Activated T-helper 1 cell treated with anti-CD3 and anti-CD28 coated beads, Interleukin-12 subunit alpha, Interleukin-12 subunit beta, Interleukin-2, Interleukin-4 antibody, amounts not matched to agents 30 ng/mL and 10 ng/mL and 1 ng/mL, durations not matched to agents 14 hours and 24 hours and 36 hours (primary cell): Measurements from ENCODE around the gene FOXL1. TPM values are rescaled to one million over a fixed set of nuclear protein-coding genes. Genes with fewer than 3 reads are reported as not detected.

ENCODE experiments used
- DNase-seq: peaks from one replicate; pipeline ENCODE4 v3.0.0; 2021; ENCODE audit warnings: low spot score
- H3K27ac Mint-ChIP-seq: one replicate; pipeline ENCODE4 v1.8.0; 2021; ENCODE audit warnings: mild to moderate bottlenecking, mixed read lengths
- H3K27me3 Mint-ChIP-seq: one replicate; pipeline ENCODE4 v1.8.0; 2022; ENCODE audit warnings: mild to moderate bottlenecking, moderate library complexity, mixed read lengths; ENCODE audit not compliant: insufficient read depth
- H3K36me3 Mint-ChIP-seq: one replicate; pipeline ENCODE4 v1.8.0; 2021; ENCODE audit warnings: low read depth, mixed read lengths
- H3K4me1 Mint-ChIP-seq: one replicate; pipeline ENCODE4 v1.8.0; 2021; ENCODE audit warnings: low read depth, mixed read lengths
- H3K4me3 Mint-ChIP-seq: one replicate; pipeline ENCODE4 v1.8.0; 2021; ENCODE audit warnings: mild to moderate bottlenecking, moderate library complexity, mixed read lengths
- H3K9me3 Mint-ChIP-seq: one replicate; pipeline ENCODE4 v1.8.0; 2021; ENCODE audit warnings: mixed read lengths
- intact Hi-C: fragments of 100-400 bp; cut with micrococcal nuclease; formaldehyde crosslinking; loops from one replicate; pipeline ENCODE4 v1.15.1; 2024
- total RNA-seq: library from RNA; stranded (reverse); gene quantifications from 2 replicates; pipeline ENCODE4 v1.2.3, GENCODE V29; 2022

FOXL1 gene
- total RNA-seq = 0.05 TPM in 1 of 2 replicates, not detected in the other

DNA sequence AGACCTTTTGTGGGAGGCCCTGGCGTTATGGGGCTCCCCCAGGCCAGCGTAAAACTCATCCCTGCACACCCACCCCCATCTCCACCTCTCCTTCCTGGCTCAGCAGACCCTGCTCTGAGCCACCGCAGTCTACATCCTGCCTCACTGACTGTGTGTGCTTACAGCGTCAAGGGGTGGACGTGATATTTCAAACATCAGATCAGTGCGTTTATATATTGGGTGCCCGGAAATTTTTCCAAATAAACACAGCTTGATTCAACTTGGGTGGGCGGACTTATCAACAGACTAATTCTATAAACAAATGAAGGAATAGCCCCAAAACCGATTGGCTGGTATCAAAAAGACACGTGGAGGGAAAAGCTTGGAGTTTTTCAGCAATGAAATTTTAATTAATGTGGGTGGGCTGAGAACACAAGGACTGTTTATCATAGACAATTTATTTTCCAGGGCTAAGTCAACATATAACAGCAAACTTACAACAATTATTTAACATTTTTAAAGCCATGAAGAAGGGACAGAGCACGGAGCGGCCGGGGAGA, at the start of gene FOXL1:
FOXL1 (plus strand) TSS at position 489 of the 539 bp plus-strand sequence. CDS start 175 bp downstream, outside the sequence.
- H3K4me3 Mint-ChIP-seq = peak within 1 kb of the TSS; percentile 47
- H3K36me3 Mint-ChIP-seq = no peaks in the 10 kb centered on the region
- H3K27ac Mint-ChIP-seq = no peak within 1 kb of the TSS
- H3K4me1 Mint-ChIP-seq = peaks cover 5% of the 10 kb centered on the region
- intact Hi-C loops = loop anchor here (5.0 kb wide), 1 partner anchor 294 kb away; no protein-coding TSS in a partner anchor
- DNase-seq = no peak
- no peaks in the 10 kb centered on the region for H3K9me3 Mint-ChIP-seq
- peaks cover 58% of the 10 kb centered on the region for H3K27me3 Mint-ChIP-seq

DNA sequence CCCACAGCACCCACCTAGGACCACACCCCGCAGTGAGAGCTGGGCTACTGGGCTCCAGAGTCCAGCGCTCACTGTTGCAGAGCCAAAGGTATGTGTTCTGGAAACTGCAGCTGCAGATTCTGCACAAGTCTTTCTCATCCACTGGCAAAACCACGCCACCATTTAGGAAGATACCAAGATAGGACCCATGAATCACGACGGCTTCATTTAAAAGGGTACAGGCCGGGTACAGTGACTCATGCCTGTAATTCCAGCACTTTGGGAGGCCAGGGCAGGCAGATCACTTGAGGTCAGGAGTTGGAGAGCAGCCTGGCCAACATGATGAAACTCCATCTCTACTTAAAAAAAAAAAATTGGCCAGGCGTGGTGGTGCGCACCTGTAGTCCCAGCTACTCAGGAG, 49.2 kb upstream of the FOXL1 start:
- no peak for DNase-seq
- Mint-ChIP-seq H3K36me3 (peaks cover 2% of the 10 kb centered on the region), H3K27me3 (no peaks in the 10 kb centered on the region), H3K9me3 (no peaks in the 10 kb centered on the region), H3K4me3 (no peak overlapping the region), H3K27ac (no peak overlapping the region), H3K4me1 (no peaks in the 10 kb centered on the region)
- intact Hi-C loops = no loop called here

DNA sequence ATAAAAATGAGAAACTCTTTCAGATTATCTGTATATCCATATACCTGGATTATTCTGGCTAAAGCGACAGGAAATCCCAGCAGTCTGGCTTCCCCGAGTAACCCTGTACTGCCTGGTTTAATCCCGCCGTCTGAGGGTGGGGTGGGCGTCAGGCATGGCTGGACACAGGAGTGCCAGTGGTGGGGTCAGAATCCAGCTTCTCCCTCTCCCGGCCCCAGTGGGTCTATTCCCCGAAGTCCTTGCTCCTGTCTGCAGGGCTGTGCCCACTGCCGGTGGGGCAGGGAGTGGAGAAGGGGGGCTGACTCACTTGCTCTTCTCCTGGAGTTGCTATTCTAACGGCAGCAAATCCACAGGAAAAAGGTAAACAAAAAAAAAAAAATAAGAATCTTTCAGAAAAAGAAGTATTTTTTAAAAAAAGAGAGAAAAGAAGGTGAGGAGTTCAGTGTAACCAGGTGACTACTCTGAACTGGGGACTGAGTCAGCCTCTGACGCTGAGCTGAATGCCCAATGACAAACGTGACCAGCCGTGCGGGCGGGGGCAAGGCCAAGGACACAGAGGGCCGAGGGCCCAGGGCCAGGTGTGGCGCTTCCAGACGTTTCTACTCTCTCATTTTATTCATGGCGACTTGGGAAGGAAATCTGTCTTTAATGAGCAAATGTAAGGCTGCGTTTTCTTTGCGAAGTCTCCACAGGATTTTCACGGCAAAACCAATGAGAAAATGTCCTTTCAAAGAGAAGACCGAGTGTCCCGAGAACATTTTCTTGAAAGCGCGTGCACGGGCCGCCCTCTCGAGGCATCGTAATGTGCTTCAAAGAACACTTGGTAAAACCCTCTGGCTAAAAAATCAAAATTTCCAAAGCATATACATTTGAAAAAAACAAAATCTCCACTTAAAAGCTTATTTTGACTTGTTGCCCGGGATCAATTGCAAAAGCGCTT, 47.8 kb upstream of the FOXL1 start:
- H3K27me3 Mint-ChIP-seq = no peaks in the 10 kb centered on the region
- intact Hi-C loops = no loop called here
- H3K27ac Mint-ChIP-seq = no peak overlapping the region
- peaks cover 2% of the 10 kb centered on the region for H3K36me3 Mint-ChIP-seq
- no peaks in the 10 kb centered on the region for H3K9me3 Mint-ChIP-seq
- no peak for DNase-seq
- no peaks in the 10 kb centered on the region for H3K4me1 Mint-ChIP-seq
- H3K4me3 Mint-ChIP-seq = no peak overlapping the region

DNA sequence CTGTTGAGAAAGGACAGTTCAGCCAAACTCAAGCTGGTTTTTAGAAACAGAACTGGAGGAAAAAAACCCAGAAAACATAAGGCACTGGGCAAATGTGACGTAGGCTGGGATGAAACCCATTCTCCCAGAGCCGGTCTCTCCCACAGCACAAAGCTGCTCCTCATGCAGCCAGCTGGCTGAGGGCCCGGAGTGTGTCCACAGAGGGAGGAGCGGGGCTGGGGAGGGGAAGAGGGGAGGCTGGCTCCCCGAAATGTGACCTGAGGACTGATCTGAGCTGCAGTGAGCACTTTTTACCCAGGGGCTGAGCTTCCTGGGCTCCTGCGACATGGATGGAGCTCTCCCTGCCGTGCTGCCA, 47.2 kb upstream of the FOXL1 start:
- Mint-ChIP-seq H3K27me3 (no peaks in the 10 kb centered on the region), H3K4me1 (no peaks in the 10 kb centered on the region), H3K36me3 (peaks cover 5% of the 10 kb centered on the region), H3K4me3 (no peak overlapping the region), H3K9me3 (no peaks in the 10 kb centered on the region), H3K27ac (no peak overlapping the region)
- intact Hi-C loops = no loop called here
- DNase-seq = no peak

DNA sequence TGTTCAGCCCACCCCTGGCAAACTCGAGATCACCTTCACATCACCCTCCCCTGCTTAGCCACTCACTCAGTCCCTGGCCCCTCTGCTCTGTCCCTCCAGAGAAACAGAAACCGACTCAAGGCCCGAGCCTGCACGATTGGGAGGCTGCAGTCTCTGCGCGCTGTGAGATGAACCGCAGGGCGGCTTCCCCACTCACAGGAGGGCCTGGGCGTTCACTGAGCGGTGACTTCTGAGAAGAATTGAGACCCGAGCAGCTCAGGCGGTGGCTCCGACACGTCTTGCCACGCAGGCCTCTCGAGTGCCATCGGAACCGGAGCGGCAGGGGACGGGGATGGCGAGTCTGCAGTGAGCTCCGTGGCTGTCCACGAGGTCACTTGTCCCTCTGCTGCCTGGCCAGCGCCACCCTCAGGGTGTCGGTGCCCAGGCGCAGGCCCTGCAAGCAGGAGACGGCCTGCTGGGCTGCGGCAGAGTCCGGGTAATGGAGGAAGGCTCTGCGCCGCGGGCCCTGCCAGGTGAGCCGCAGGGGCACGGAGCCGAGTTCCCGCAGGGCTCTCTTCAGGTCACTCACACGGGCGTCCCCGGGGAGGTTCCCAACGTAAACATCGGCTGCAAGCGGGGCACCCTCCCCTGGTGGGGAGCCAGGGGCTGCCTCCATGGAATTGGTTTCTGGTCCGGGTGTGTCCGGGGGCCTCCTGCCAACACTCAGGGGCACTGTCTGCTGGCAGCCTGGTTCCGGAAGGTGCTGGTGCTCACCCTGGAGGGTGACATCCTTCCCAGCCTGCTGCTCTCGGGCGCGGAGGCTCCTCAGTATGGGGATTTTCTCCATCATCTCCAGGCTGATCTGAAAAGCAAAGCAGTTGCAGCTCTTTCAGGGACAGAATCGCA, 46.5 kb upstream of the FOXL1 start:
- no peak for DNase-seq
- no peak overlapping the region for H3K4me3 Mint-ChIP-seq
- H3K9me3 Mint-ChIP-seq = no peaks in the 10 kb centered on the region
- peaks cover 8% of the 10 kb centered on the region for H3K36me3 Mint-ChIP-seq
- intact Hi-C loops = no loop called here
- no peak overlapping the region for H3K27ac Mint-ChIP-seq
- no peaks in the 10 kb centered on the region for H3K27me3 Mint-ChIP-seq
- H3K4me1 Mint-ChIP-seq = no peaks in the 10 kb centered on the region

DNA sequence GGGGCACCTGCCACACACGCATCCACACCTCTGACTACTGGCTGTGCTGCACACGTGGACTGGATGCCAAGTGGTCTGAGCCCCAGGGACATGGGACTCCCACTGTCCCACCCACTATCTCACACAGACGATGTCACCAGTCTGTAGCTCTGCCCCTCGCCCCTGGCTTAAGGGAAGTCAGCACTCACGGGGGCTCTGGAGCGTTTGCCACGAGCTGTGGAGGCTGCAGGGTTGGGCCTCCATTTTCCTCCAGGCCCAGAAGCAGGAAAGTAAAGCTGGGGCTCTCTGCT, 45.9 kb upstream of the FOXL1 start:
- no peak for DNase-seq
- Mint-ChIP-seq H3K27ac (no peak overlapping the region), H3K27me3 (no peaks in the 10 kb centered on the region), H3K9me3 (no peaks in the 10 kb centered on the region), H3K4me1 (no peaks in the 10 kb centered on the region), H3K4me3 (no peak overlapping the region), H3K36me3 (peaks cover 8% of the 10 kb centered on the region)
- intact Hi-C loops = no loop called here

DNA sequence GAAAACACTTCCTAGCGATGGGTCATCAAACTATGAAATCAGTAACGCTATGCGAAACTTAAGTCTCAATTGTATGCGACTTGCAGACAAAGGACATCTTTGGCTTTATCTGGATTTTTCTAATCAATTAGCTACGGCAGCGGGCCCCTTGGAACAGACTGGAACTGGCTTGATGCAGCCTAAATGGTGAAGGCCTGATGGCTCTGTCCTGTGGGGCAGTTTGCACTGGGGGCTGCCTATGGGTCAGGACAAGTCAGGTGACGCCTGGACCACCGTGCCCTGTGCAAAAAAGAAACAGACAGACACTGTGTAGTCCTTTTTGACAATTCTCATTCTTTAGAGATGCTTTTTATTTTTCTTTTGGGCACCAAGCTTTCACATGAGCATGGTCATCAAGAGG, 45.3 kb upstream of the FOXL1 start:
- no peaks in the 10 kb centered on the region for H3K9me3 Mint-ChIP-seq
- peaks cover 8% of the 10 kb centered on the region for H3K36me3 Mint-ChIP-seq
- H3K27ac Mint-ChIP-seq = no peak overlapping the region
- H3K4me3 Mint-ChIP-seq = no peak overlapping the region
- H3K4me1 Mint-ChIP-seq = no peaks in the 10 kb centered on the region
- DNase-seq = no peak
- H3K27me3 Mint-ChIP-seq = no peaks in the 10 kb centered on the region
- intact Hi-C loops = no loop called here

DNA sequence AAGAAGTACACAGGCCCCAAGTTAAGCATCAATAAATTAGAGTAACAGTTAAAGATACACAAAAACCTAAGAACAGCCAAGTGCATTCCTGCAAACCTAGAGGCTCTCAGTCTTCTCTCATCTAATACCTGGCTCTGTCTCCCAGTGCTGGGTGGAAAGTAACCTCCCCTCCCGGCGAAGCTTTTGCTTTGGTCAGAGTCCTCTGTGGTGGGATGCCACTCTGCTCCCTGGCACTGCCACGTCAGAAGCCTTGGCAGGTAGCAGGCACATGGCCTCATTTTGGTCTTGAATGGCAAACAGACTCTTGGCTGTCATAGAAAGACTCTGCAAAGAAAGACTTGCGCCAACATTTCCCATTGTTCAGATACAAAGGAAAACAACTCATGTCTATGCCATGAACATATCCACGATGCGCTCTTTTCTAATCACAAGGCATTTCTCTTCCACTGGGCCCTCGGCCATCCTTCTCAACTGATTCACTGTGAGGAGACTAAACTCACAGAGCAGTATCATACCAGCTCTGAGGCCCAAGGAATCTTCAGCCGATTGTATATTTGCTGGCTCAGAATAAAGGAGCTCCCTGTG, 44.5 kb upstream of the FOXL1 start:
- Mint-ChIP-seq H3K4me3 (no peak overlapping the region), H3K27ac (no peak overlapping the region), H3K9me3 (no peaks in the 10 kb centered on the region), H3K27me3 (no peaks in the 10 kb centered on the region), H3K4me1 (no peaks in the 10 kb centered on the region), H3K36me3 (peaks cover 8% of the 10 kb centered on the region)
- no peak for DNase-seq
- intact Hi-C loops = no loop called here

DNA sequence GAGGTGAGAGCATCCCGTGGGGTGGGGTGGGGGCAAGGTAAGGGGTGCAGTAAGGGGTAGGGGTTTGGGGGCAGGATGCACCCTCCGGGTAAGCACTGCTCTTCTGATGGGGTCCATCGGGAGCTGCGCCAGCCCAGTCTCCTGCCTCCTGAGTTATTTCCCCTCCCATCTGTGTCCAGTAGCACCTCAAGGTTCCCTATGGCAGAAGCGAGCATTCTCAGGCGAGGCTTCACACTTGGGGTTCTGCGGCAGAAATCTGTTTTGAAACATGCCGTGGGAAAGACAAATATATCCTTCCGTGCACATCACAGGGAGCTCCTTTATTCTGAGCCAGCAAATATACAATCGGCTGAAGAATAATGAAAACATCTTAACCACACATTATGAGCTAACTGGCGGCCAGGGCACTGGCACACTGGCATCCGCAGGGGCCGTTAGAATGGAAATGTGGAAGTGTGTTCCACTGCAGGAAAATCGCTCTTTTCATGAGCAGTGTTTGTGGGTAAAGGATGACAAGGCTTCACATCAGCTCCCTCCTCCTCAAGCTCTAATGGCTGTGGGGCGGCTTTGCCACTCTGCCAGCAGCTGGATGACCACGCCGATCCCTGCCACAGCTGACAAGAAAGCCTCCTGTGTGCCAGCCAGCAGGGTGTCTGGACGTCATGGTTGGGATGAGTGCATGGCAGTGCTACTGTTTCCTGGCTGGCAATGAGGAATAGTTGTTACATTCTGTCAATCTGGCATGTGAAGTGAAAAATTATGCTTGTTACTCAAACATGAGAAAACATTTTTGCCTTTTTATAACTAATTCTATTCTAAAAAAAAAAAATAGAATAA, 43.4 kb upstream of the FOXL1 start:
- DNase-seq = no peak

DNA sequence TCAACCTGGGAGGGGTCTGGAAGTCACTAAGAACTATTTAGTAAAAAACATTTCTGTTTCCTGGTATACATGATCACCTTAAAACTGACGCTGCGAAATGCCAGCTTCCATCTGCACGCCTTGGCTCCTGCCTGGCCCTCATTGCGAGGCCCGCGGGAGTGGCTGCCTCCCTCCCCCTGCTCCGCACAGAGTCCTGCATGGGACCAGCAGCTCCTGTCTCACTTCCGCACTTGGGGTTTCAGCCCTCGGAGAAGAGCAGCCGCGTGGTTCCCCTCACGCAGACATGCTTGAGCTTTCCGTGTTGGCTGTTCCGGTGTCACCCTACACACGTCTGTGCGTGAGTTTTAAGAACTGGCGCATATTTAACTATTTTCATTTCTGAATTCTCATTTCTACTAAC, 41.7 kb upstream of the FOXL1 start:
- Mint-ChIP-seq H3K4me1 (no peaks in the 10 kb centered on the region), H3K36me3 (peaks cover 9% of the 10 kb centered on the region), H3K9me3 (no peaks in the 10 kb centered on the region), H3K27ac (no peak overlapping the region), H3K4me3 (no peak overlapping the region), H3K27me3 (no peaks in the 10 kb centered on the region)
- DNase-seq = no peak
- intact Hi-C loops = no loop called here

More for the DNA sequence above, 43.4 kb upstream of the FOXL1 start:
- peaks cover 10% of the 10 kb centered on the region for H3K36me3 Mint-ChIP-seq
- no peaks in the 10 kb centered on the region for H3K4me1 Mint-ChIP-seq
- no peaks in the 10 kb centered on the region for H3K9me3 Mint-ChIP-seq
- H3K27me3 Mint-ChIP-seq = no peaks in the 10 kb centered on the region
- intact Hi-C loops = no loop called here
- H3K4me3 Mint-ChIP-seq = no peak overlapping the region
- H3K27ac Mint-ChIP-seq = no peak overlapping the region

DNA sequence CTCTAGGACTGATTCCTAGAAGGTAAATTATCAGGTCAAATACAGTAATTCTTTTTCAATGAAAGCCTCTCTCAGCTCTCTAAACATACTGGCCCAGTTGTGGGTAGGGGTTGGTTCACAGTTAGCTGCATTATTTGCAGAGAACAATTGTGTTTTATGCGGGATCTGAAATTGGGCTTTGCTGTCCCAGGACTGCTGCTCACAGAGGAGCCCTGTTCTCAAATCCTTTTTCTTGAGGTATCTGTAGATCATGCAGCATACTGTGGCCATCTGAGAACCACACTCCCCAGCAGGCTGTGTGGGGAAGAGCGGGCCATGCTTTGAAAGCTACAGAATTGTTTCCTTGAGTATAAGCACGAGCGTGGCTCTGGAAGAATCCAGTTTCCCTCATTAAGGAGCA, 40.9 kb upstream of the FOXL1 start:
- H3K9me3 Mint-ChIP-seq = no peaks in the 10 kb centered on the region
- DNase-seq = no peak
- H3K4me3 Mint-ChIP-seq = no peak overlapping the region
- peaks cover 9% of the 10 kb centered on the region for H3K36me3 Mint-ChIP-seq
- H3K27ac Mint-ChIP-seq = no peak overlapping the region
- H3K27me3 Mint-ChIP-seq = no peaks in the 10 kb centered on the region
- intact Hi-C loops = no loop called here
- no peaks in the 10 kb centered on the region for H3K4me1 Mint-ChIP-seq

DNA sequence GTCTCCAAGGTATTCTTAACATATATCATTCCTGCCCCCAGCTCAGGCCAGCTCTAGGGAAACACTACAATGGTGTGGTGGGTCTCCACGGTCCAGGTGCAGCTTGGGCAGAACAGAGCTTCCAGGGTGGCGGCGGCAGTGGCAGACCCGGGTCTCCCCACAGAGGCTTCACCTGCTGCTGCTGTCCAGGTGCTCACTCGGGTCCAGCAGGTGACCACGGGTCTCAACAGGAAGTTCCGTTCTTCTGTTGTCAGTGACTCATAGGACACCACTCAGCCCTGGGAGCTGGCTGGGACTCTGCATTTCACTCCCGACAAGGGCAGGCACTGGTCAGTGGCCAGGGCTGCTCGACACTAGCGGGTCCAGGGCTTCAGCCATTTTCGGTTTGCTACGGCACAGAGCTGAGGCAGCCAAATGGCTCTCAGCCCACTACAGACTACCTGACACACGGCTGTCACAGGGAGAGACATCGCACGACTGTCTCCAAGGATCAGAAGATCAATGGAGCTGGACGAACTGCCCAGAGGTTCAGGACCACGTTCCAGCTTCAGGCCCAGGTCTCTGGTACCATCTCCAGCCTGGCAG, 40.1 kb upstream of the FOXL1 start:
- intact Hi-C loops = no loop called here
- Mint-ChIP-seq H3K36me3 (peaks cover 13% of the 10 kb centered on the region), H3K4me1 (no peaks in the 10 kb centered on the region), H3K27me3 (no peaks in the 10 kb centered on the region), H3K4me3 (no peak overlapping the region), H3K27ac (no peak overlapping the region), H3K9me3 (no peaks in the 10 kb centered on the region)
- no peak for DNase-seq
